NB4 (cell line): Measurements from ENCODE around the gene SOCS1.

Experiments
- DNase-seq: peaks from one replicate; pipeline ENCODE4 v3.0.0; 2010; ENCODE audit warnings: low read depth
- H3K4me3 ChIP-seq: one replicate; pipeline ENCODE4 v1.5.1; 2011; ENCODE audit warnings: mild to moderate bottlenecking, low read depth, low read length, moderate library complexity
- CTCF ChIP-seq: IDR thresholded peaks from one replicate; pipeline ENCODE4 v1.5.1; 2012; ENCODE audit warnings: low read depth, low read length
- MAX ChIP-seq: IDR thresholded peaks from 2 replicates; pipeline ENCODE4 v1.6.1; 2011; ENCODE audit warnings: low read depth, low read length
- MYC ChIP-seq: IDR thresholded peaks from 2 replicates; pipeline ENCODE4 v1.6.1; 2011; ENCODE audit warnings: low read depth, low read length
- POLR2A ChIP-seq: IDR thresholded peaks from 2 replicates; pipeline ENCODE4 v1.6.1; 2011; ENCODE audit warnings: mild to moderate bottlenecking; ENCODE audit not compliant: insufficient read length; ENCODE audit errors: extremely low read depth

The SOCS1 gene

GRCh38 chr16:11283820-11284248, 27.8 kb upstream of the SOCS1 start:
- no peak for TF ChIP-seq CTCF
- TF ChIP-seq MAX, result no peak
- no peak for TF ChIP-seq POLR2A
- no peak for TF ChIP-seq MYC
- DNase-seq, result peak; percentile 55
- no peak overlapping the region for H3K4me3 ChIP-seq

- no peak for DNase-seq
- no peak within 1 kb of the TSS for H3K4me3 ChIP-seq
- TF ChIP-seq POLR2A, result no peak
- TF ChIP-seq CTCF, result no peak
- TF ChIP-seq MYC, result no peak
- no peak for TF ChIP-seq MAX
Measured at GRCh38 chr16:11280616-11281522, 24.9 kb upstream of the SOCS1 start, which contains the start of gene PRM1. TSS of gene PRM1 (minus strand) at chr16:11281330. CDS start at chr16:11281238, 92 bp downstream.

- DNase-seq, result peak; percentile 47
- TF ChIP-seq MYC (no peak), MAX (no peak), CTCF (no peak), POLR2A (no peak)
- H3K4me3 ChIP-seq, result no peak overlapping the region
Measured at GRCh38 chr16:11278681-11279628, 23.0 kb upstream of the SOCS1 start.

GRCh38 chr16:11277607-11278337, 21.8 kb upstream of the SOCS1 start:
- H3K4me3 ChIP-seq, result no peak overlapping the region
- no peak for TF ChIP-seq MAX
- DNase-seq, result no peak

GRCh38 chr16:11276896-11277593, 21.0 kb upstream of the SOCS1 start:
- TF ChIP-seq CTCF, result no peak
- no peak for TF ChIP-seq POLR2A
- no peak for TF ChIP-seq MAX
- TF ChIP-seq MYC, result no peak
- DNase-seq, result no peak
- H3K4me3 ChIP-seq, result no peak overlapping the region
